ENCODE data around the gene PHF24.

DNA sequence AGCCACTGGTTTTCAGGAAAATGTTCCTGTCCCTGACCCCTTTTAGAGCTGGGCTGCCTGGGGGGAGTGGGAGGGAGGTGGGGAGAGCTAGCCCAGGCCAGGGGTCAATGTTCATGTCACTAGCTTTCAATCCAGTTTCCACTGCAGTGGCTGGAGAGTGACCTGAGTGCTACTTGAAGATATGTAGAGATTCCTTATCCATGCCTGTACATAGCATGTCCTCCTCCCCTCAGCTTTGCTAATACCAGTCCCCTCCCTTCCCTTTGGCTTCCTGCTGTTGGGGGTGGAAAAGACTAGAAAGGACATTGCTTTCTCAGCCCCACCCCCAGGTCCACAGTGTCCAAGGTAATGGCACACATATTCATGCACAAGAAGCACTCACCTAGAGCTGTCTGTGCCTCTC, 39.3 kb downstream of the PHF24 start:
- TF ChIP-seq, protein P1, sequence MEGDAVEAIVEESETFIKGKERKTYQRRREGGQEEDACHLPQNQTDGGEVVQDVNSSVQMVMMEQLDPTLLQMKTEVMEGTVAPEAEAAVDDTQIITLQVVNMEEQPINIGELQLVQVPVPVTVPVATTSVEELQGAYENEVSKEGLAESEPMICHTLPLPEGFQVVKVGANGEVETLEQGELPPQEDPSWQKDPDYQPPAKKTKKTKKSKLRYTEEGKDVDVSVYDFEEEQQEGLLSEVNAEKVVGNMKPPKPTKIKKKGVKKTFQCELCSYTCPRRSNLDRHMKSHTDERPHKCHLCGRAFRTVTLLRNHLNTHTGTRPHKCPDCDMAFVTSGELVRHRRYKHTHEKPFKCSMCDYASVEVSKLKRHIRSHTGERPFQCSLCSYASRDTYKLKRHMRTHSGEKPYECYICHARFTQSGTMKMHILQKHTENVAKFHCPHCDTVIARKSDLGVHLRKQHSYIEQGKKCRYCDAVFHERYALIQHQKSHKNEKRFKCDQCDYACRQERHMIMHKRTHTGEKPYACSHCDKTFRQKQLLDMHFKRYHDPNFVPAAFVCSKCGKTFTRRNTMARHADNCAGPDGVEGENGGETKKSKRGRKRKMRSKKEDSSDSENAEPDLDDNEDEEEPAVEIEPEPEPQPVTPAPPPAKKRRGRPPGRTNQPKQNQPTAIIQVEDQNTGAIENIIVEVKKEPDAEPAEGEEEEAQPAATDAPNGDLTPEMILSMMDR (CRISPR knock-in tag; IDR thresholded peaks at IDR 0.05): no peak
- TF ChIP-seq MAZ (IDR thresholded peaks at IDR 0.05; ENCODE audit: borderline replicate concordance, low read depth, low read length) (no peak), MAZ (CRISPR knock-in tag; IDR thresholded peaks at IDR 0.05; ENCODE audit: low read depth) (no peak), ZFY (CRISPR knock-in tag; IDR thresholded peaks at IDR 0.05) (no peak), ZFP1 (CRISPR knock-in tag; IDR thresholded peaks at IDR 0.05) (no peak)
- TF ChIP-seq, protein P2, sequence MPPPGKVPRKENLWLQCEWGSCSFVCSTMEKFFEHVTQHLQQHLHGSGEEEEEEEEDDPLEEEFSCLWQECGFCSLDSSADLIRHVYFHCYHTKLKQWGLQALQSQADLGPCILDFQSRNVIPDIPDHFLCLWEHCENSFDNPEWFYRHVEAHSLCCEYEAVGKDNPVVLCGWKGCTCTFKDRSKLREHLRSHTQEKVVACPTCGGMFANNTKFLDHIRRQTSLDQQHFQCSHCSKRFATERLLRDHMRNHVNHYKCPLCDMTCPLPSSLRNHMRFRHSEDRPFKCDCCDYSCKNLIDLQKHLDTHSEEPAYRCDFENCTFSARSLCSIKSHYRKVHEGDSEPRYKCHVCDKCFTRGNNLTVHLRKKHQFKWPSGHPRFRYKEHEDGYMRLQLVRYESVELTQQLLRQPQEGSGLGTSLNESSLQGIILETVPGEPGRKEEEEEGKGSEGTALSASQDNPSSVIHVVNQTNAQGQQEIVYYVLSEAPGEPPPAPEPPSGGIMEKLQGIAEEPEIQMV (CRISPR knock-in tag; IDR thresholded peaks at IDR 0.05; ENCODE audit: low read depth): no peak
- TF ChIP-seq, protein P3, sequence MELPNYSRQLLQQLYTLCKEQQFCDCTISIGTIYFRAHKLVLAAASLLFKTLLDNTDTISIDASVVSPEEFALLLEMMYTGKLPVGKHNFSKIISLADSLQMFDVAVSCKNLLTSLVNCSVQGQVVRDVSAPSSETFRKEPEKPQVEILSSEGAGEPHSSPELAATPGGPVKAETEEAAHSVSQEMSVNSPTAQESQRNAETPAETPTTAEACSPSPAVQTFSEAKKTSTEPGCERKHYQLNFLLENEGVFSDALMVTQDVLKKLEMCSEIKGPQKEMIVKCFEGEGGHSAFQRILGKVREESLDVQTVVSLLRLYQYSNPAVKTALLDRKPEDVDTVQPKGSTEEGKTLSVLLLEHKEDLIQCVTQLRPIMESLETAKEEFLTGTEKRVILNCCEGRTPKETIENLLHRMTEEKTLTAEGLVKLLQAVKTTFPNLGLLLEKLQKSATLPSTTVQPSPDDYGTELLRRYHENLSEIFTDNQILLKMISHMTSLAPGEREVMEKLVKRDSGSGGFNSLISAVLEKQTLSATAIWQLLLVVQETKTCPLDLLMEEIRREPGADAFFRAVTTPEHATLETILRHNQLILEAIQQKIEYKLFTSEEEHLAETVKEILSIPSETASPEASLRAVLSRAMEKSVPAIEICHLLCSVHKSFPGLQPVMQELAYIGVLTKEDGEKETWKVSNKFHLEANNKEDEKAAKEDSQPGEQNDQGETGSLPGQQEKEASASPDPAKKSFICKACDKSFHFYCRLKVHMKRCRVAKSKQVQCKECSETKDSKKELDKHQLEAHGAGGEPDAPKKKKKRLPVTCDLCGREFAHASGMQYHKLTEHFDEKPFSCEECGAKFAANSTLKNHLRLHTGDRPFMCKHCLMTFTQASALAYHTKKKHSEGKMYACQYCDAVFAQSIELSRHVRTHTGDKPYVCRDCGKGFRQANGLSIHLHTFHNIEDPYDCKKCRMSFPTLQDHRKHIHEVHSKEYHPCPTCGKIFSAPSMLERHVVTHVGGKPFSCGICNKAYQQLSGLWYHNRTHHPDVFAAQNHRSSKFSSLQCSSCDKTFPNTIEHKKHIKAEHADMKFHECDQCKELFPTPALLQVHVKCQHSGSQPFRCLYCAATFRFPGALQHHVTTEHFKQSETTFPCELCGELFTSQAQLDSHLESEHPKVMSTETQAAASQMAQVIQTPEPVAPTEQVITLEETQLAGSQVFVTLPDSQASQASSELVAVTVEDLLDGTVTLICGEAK (IDR thresholded peaks at IDR 0.05): no peak
- TF ChIP-seq, protein P3 (CRISPR knock-in tag; IDR thresholded peaks at IDR 0.05): no peak
